ENCODE data around the gene RIPK1. TPM values are rescaled to one million over a fixed set of nuclear protein-coding genes. Genes with fewer than 3 reads are reported as not detected.
A peak's percentile ranks its signal among the peaks of the same experiment; 100 is the strongest.

The RIPK1 gene
- total and polyA plus RNA-seq, 9 of the 15 experiments (the other 6 are each of a cell fraction or from before 2014, with no cell fraction given), result 3.8 to 24.9 (median 17.7) TPM

GRCh38 chr6:3068329-3069214 is at the start of gene RIPK1 (continued):
- no peak for TF ChIP-seq TCF7L2 (IDR thresholded peaks at IDR 0.05; ENCODE audit: low read depth, low read length)
- TF ChIP-seq ZNF280A (IDR thresholded peaks at IDR 0.05; ENCODE audit: low read depth, partially characterized antibody), result no peak
- no peak; the same call in 1 of the 2 replicates for TF ChIP-seq CHCHD3 (CRISPR knock-in tag; IDR thresholded peaks at IDR 0.05)
- peak; percentile 83 for TF ChIP-seq TBP (optimal IDR thresholded peaks at IDR 0.05; ENCODE audit: low read depth, low read length)
- TF ChIP-seq SAFB2 (IDR thresholded peaks at IDR 0.05; ENCODE audit: borderline replicate concordance, low read depth, low read length, severe bottlenecking), result no peak
- peak; percentile 77 for TF ChIP-seq HCFC1 (IDR thresholded peaks at IDR 0.05; ENCODE audit: low read depth, low read length)
- TF ChIP-seq HINFP (tag; conservative IDR thresholded peaks at IDR 0.05; ENCODE audit: low read depth), result peak; percentile 62; the same call in 1 of the 2 replicates
- TF ChIP-seq MLX (CRISPR knock-in tag; conservative IDR thresholded peaks at IDR 0.05), result no peak; a peak in 1 of 4 replicates
- no peak; the same call in 1 of the 2 replicates for TF ChIP-seq MITF (IDR thresholded peaks at IDR 0.05)
- 0 out of 2 replicates have a peak, but pooled peaks have one; percentile 18 for TF ChIP-seq ZHX1 (conservative IDR thresholded peaks at IDR 0.05; ENCODE audit: low read length)
- peak; percentile 28; the same call in 1 of the 2 replicates for TF ChIP-seq TOE1 (IDR thresholded peaks at IDR 0.05; ENCODE audit: borderline replicate concordance)
- no peak for TF ChIP-seq TOE1 (CRISPR knock-in tag; IDR thresholded peaks at IDR 0.05; ENCODE audit: borderline replicate concordance, low read depth)
- 0 out of 2 replicates have a peak, but pooled peaks have one; percentile 13 for TF ChIP-seq ATF4 (CRISPR knock-in tag; IDR thresholded peaks at IDR 0.05)
